WTC11 (cell line): Measurements from ENCODE around the gene WDR89.

Experiments
- FOXK1 ChIP-seq: sonication (generic); formaldehyde crosslinking; IDR thresholded peaks from 2 replicates; pipeline ENCODE4 v1.8.0; 2022; ENCODE audit warnings: mild to moderate bottlenecking, moderate library complexity, missing genetic modification reagents
- FOXP1 ChIP-seq: sonication (generic); formaldehyde crosslinking; IDR thresholded peaks from 2 replicates; pipeline ENCODE4 v1.8.0; 2022; ENCODE audit warnings: missing genetic modification reagents, mild to moderate bottlenecking, moderate library complexity, borderline replicate concordance
- JUN ChIP-seq: sonication (generic); formaldehyde crosslinking; IDR thresholded peaks from 2 replicates; pipeline ENCODE4 v1.8.0; 2023; ENCODE audit warnings: mild to moderate bottlenecking, missing genetic modification reagents
- TEAD4 ChIP-seq: sonication (generic); formaldehyde crosslinking; IDR thresholded peaks from 2 replicates; pipeline ENCODE4 v1.8.0; 2022; ENCODE audit warnings: mild to moderate bottlenecking, missing genetic modification reagents
- ZNF138 ChIP-seq: sonication (generic); formaldehyde crosslinking; conservative IDR thresholded peaks from 2 replicates; pipeline ENCODE4 v1.8.1; 2022; ENCODE audit warnings: mild to moderate bottlenecking, moderate library complexity, missing genetic modification reagents
- TF ChIP-seq, protein P1 (sequence below): fragments of 200-600 bp; IDR thresholded peaks from 2 replicates; pipeline ENCODE4 v1.8.0; 2022; ENCODE audit warnings: antibody characterized with exemption

DNA sequence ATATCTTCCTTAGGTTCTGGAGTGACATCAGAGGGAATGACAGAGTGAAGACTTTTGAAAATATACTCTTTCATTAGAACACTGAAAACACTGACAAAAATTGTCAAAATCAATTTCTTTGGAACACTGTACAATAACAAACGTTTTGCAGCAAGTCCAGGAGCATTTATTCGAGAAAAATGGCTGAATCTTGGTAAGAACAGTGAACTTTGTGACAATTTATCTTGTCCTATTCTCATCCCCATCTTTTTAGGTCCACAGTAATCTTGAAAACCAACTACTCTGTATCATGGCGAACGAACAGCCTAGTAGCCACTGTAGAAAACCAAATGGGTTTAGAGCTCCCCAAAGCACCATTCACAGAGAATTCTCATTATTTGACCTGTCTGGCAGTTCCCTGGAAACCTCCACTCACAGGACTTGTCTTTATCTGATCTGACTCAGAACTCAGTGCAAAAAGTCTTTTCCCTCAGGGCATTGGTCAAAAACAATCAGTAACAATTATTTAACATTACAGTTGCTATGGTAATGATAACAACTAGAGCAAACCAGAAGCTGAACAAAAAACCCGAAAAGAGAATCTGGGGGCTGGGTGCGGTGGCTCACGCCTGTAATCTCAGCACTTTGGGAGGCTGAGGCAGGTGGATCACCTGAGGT, 78.2 kb downstream of the WDR89 start:
- no peak for TF ChIP-seq FOXK1 (CRISPR knock-in tag)
- TF ChIP-seq, protein P1, sequence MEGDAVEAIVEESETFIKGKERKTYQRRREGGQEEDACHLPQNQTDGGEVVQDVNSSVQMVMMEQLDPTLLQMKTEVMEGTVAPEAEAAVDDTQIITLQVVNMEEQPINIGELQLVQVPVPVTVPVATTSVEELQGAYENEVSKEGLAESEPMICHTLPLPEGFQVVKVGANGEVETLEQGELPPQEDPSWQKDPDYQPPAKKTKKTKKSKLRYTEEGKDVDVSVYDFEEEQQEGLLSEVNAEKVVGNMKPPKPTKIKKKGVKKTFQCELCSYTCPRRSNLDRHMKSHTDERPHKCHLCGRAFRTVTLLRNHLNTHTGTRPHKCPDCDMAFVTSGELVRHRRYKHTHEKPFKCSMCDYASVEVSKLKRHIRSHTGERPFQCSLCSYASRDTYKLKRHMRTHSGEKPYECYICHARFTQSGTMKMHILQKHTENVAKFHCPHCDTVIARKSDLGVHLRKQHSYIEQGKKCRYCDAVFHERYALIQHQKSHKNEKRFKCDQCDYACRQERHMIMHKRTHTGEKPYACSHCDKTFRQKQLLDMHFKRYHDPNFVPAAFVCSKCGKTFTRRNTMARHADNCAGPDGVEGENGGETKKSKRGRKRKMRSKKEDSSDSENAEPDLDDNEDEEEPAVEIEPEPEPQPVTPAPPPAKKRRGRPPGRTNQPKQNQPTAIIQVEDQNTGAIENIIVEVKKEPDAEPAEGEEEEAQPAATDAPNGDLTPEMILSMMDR = no peak
- TF ChIP-seq ZNF138 (CRISPR knock-in tag) = no peak
- TF ChIP-seq TEAD4 (CRISPR knock-in tag) = no peak
- no peak for TF ChIP-seq FOXP1 (CRISPR knock-in tag)
- TF ChIP-seq JUN (CRISPR knock-in tag) = no peak
